Measurements from ENCODE around the gene ADAMTSL3. TPM values are rescaled to one million over a fixed set of nuclear protein-coding genes. Genes with fewer than 3 reads are reported as not detected.

The ADAMTSL3 gene
- total and polyA plus RNA-seq, 11 donors, result 1.3 to 13.2 (median 7.3) TPM

- 87 to 94% (median 93%) methylated on average over 3 of the region's 3 CpGs for WGBS, 4 donors
- ATAC-seq, result no peak
- TF ChIP-seq POLR2A (IDR thresholded peaks at IDR 0.05) (no peak), CTCF (IDR thresholded peaks at IDR 0.05) (no peak)
Observed at GRCh38 chr15:83610132-83610531, 43.8 kb upstream of the ADAMTSL3 start.

DNA sequence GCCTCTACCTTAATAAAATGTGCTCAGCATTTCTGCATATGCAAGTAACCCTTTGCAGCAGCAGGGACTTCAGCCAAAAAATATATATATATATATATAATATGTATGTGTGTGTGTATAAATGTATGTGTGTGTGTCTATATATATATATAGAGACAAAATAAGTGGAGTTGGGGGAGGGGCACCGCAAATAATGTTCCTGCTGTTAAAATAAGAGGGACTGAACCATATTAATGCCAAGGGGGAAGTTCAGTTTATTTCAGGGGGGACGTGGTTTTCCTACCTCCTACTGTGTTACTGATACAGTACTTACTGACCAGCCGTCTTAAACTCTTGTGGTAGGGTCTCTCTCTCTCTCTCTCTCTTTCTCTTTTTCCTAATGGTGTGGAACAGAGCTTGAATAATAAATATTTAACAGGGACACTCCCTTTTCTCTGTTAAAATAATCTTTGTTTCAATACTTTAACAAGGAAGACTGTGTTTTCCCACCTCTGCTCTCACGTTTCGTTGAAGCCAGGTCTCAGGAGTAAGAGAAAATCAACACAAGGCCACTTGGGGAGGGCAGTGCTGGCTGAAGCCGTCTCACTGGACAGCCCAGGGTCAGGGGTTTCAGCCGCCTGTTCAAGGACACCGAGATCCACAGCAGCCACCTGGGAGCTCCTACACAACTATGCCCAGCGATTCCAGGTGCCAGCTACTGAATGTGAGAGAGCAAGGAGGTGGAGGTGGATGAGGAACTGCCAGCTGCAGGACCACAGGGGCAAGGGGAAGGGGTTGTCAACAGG lies 42.8 kb upstream of the ADAMTSL3 start:
- Histone ChIP-seq H3K27ac (no peak overlapping the region), H3K4me3 (no peak overlapping the region), H3K27me3 (no peaks in the 10 kb centered on the region), H3K4me1 (no peaks in the 10 kb centered on the region), H3K36me3 (no peaks in the 10 kb centered on the region), H3K9me3 (no peaks in the 10 kb centered on the region)
- intact Hi-C loops (cut with DNase I), result no loop called here
- no peak for TF ChIP-seq CTCF (IDR thresholded peaks at IDR 0.05)
- no peak for DNase-seq
- no peak for ATAC-seq
- 90 to 91% (median 91%) methylated on average over 9 of the region's 9 CpGs for WGBS, 4 donors

More at GRCh38 chr15:83610132-83610531, 43.8 kb upstream of the ADAMTSL3 start:
- intact Hi-C loops (cut with DNase I), result no loop called here
- H3K27me3 ChIP-seq, result no peaks in the 10 kb centered on the region
- no peak overlapping the region for H3K4me3 ChIP-seq
- no peaks in the 10 kb centered on the region for H3K9me3 ChIP-seq
- no peak overlapping the region for H3K27ac ChIP-seq
- DNase-seq, result no peak
- peaks cover 0 to under 1% (median 0%) of the 10 kb centered on the region in 12 donors for H3K4me1 ChIP-seq
- no peaks in the 10 kb centered on the region for H3K36me3 ChIP-seq

DNA sequence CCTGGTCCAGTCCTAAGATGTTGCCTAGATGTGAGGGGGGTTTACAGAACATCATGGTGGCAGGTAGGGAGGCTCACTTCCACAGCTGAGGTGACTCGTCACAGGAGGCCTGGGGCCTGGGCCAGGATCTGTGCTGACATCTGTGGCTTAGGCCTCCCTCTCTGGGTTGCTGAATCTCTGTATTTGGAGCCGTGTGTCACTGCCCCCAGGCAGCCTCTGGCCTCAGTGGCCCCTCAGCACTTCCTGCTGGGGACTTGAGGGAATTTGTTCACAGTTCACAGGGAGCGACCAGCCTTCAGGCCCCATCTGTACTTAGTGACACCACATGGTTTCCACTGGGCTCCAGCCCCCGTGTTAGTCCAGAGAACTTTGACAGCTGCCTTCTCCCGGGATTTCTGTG lies 41.7 kb upstream of the ADAMTSL3 start:
- H3K27ac ChIP-seq, result no peak overlapping the region
- peak in 1 of 4 donors; percentile 41 for ATAC-seq
- TF ChIP-seq CTCF (IDR thresholded peaks at IDR 0.05), result no peak
- TF ChIP-seq POLR2A (IDR thresholded peaks at IDR 0.05), result no peak
- intact Hi-C loops (cut with DNase I), result no loop called here
- no peaks in the 10 kb centered on the region for H3K36me3 ChIP-seq
- 72 to 93% (median 80%) methylated on average over 2 to 5 of the region's 5 CpGs for WGBS, 4 donors
- H3K4me1 ChIP-seq, result no peaks in the 10 kb centered on the region
- H3K27me3 ChIP-seq, result no peaks in the 10 kb centered on the region
- DNase-seq, result peak in 2 of 5 donors; percentile 28 to 59
- H3K9me3 ChIP-seq, result no peaks in the 10 kb centered on the region
- H3K4me3 ChIP-seq, result no peak overlapping the region

DNA sequence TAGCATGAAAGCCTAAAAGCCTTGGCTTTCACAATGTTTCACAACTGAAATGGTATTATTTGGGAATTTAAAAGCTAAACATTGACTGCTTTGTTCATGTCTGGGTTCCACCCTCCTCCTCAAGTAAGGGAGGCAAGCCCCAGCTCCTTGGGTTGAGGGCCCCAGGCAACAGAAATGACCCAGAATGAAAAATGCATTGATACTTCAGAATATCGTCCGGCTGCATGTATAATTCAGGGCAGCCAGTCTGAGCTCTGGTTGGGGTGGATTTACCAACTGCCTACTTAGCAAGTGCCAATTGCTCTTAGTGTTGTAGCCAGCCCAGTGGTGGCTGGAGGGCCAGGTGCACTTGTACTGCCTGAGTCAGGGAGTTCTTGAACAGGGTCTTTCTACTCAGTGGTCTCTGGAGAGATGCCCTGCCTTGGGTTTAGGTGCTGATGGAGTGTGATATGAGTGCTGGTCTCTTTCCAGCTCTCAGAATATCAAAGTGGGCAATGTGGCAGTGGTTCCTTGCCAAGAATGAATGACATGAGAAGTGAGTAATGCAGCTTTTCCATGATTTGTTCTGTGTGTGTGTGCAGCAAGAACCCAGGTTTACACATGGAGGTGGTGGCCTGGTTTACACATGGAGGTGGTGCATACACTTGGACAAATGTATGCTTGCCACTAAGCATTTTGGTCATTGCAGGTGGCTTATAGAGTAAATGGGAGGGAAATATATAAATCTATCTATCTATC lies 40.9 kb upstream of the ADAMTSL3 start:
- H3K36me3 ChIP-seq, result no peaks in the 10 kb centered on the region
- DNase-seq (no peak), ATAC-seq (no peak)
- no peak for TF ChIP-seq CTCF (IDR thresholded peaks at IDR 0.05)
- no peak for TF ChIP-seq POLR2A (IDR thresholded peaks at IDR 0.05)
- H3K4me1 ChIP-seq, result no peaks in the 10 kb centered on the region
- WGBS, 4 donors, result 89 to 99% (median 94%) methylated on average over 2 of the region's 2 CpGs
- H3K27ac ChIP-seq, result no peak overlapping the region
- H3K9me3 ChIP-seq, result no peaks in the 10 kb centered on the region
- H3K27me3 ChIP-seq, result no peaks in the 10 kb centered on the region
- intact Hi-C loops (cut with DNase I), result no loop called here
- no peak overlapping the region for H3K4me3 ChIP-seq

Data from heart left ventricle (tissue), 16 donors.